Activated CD4-positive, alpha-beta T cell treated with anti-CD3 and anti-CD28 coated beads for 4 hours (primary cell): ENCODE measurements around the gene VASP.

ENCODE experiments used
- DNase-seq, 2 donors: peaks; one replicate each; pipeline ENCODE4 v3.0.0-alpha.2; 2020

VASP gene

GRCh38 chr19:45506989-45507871 lies at the start of gene VASP:
VASP (plus strand) TSS chr19:45507479; CDS start chr19:45507772, 293 bp downstream.
- DNase-seq: peak; percentile 87 to 90

GRCh38 chr19:45457776-45458175 lies 49.5 kb upstream of the VASP start:
- no peak for DNase-seq

GRCh38 chr19:45460807-45461347 lies 46.4 kb upstream of the VASP start:
- no peak for DNase-seq

- no peak for DNase-seq
Measured at GRCh38 chr19:45462174-45462573, 45.1 kb upstream of the VASP start.

- no peak for DNase-seq
Measured at GRCh38 chr19:45463241-45463640, 44.0 kb upstream of the VASP start.

GRCh38 chr19:45464274-45464673 lies 43.0 kb upstream of the VASP start:
- DNase-seq: no peak

GRCh38 chr19:45464852-45465441 lies 42.3 kb upstream of the VASP start:
- DNase-seq: no peak

- DNase-seq: no peak
Measured at GRCh38 chr19:45467115-45467455, 40.2 kb upstream of the VASP start.

- peak; percentile 93 to 97 for DNase-seq
Measured at GRCh38 chr19:45467456-45468158, 39.7 kb upstream of the VASP start, which contains the start of gene FOSB. FOSB (plus strand) TSS chr19:45467996; CDS start chr19:45468587, 591 bp downstream.

- peak in 1 of 2 donors; percentile 55 for DNase-seq
Measured at GRCh38 chr19:45468159-45468651, 39.1 kb upstream of the VASP start.

GRCh38 chr19:45468803-45469131 lies 38.5 kb upstream of the VASP start:
- no peak for DNase-seq

GRCh38 chr19:45469132-45469944 lies 37.9 kb upstream of the VASP start:
- DNase-seq: peak; percentile 90 to 91

GRCh38 chr19:45469945-45470761 lies 37.1 kb upstream of the VASP start:
- peak in 1 of 2 donors; percentile 16 for DNase-seq

- DNase-seq: no peak
Measured at GRCh38 chr19:45470762-45471081, 36.6 kb upstream of the VASP start.

GRCh38 chr19:45471111-45471930 lies 36.0 kb upstream of the VASP start:
- DNase-seq: no peak

GRCh38 chr19:45471931-45472562 lies 35.2 kb upstream of the VASP start:
- no peak for DNase-seq

- DNase-seq: no peak
Measured at GRCh38 chr19:45472563-45473366, 34.5 kb upstream of the VASP start.

GRCh38 chr19:45473367-45473681 lies 34.0 kb upstream of the VASP start:
- DNase-seq: no peak
